MM.1S (cell line): Measurements from ENCODE around the gene RASL12.

Experiments
- DNase-seq: peaks from one replicate; pipeline ENCODE4 v3.0.0-alpha.2; 2015
- H2AFZ ChIP-seq: fragments of 300-600 bp; sonication (generic); 2 replicates; pipeline ENCODE4 v1.6.0; 2016; ENCODE audit warnings: antibody characterized with exemption, low read length
- H3F3A ChIP-seq: fragments of 300-600 bp; sonication (generic); 2 replicates; pipeline ENCODE4 v1.6.1; 2016; ENCODE audit warnings: mild to moderate bottlenecking, antibody characterized with exemption, low read length, moderate library complexity, mixed read lengths; ENCODE audit not compliant: insufficient read depth
- H3K27ac ChIP-seq: fragments of 300-600 bp; sonication (generic); 2 replicates; pipeline ENCODE4 v1.5.1; 2016; ENCODE audit warnings: mild to moderate bottlenecking, low read length
- H3K27me3 ChIP-seq: fragments of 300-600 bp; sonication (generic); replicated peaks from 2 replicates; pipeline ENCODE4 v1.6.0; 2016; ENCODE audit warnings: low read length; ENCODE audit not compliant: insufficient read depth
- H3K36me3 ChIP-seq: fragments of 300-600 bp; sonication (generic); replicated peaks from 2 replicates; pipeline ENCODE4 v1.6.1; 2016; ENCODE audit warnings: mild to moderate bottlenecking, low read length, mixed read lengths; ENCODE audit not compliant: insufficient read depth
- H3K4me1 ChIP-seq: fragments of 300-600 bp; sonication (generic); 2 replicates; pipeline ENCODE4 v1.6.1; 2016; ENCODE audit warnings: low read length, mixed read lengths
- H3K4me2 ChIP-seq: fragments of 300-600 bp; sonication (generic); 2 replicates; pipeline ENCODE4 v1.6.0; 2016; ENCODE audit warnings: low read depth, low read length
- H3K4me3 ChIP-seq: fragments of 300-600 bp; sonication (generic); 2 replicates; pipeline ENCODE4 v1.5.1; 2016; ENCODE audit warnings: low read length, mixed read lengths
- H3K79me2 ChIP-seq: fragments of 300-600 bp; sonication (generic); 2 replicates; pipeline ENCODE4 v1.6.1; 2016; ENCODE audit warnings: mixed run types, low read length, mixed read lengths
- H3K9ac ChIP-seq: fragments of 300-600 bp; sonication (generic); 2 replicates; pipeline ENCODE4 v1.6.1; 2016; ENCODE audit warnings: low read length, mixed read lengths
- H3K9me2 ChIP-seq: fragments of 300-600 bp; sonication (generic); replicated peaks from 2 replicates; pipeline ENCODE4 v1.6.1; 2016; ENCODE audit warnings: mild to moderate bottlenecking, low read length, mixed read lengths; ENCODE audit not compliant: insufficient read depth
- H3K9me3 ChIP-seq: fragments of 300-600 bp; sonication (generic); replicated peaks from 2 replicates; pipeline ENCODE4 v1.6.1; 2016; ENCODE audit warnings: mild to moderate bottlenecking, low read length, mixed read lengths; ENCODE audit not compliant: insufficient read depth
- H4K20me1 ChIP-seq: fragments of 300-600 bp; sonication (generic); 2 replicates; pipeline ENCODE4 v1.6.1; 2016; ENCODE audit warnings: mild to moderate bottlenecking, low read length, moderate library complexity, mixed read lengths; ENCODE audit not compliant: insufficient read depth
- EZH2 ChIP-seq: fragments of 300-600 bp; sonication (generic); optimal IDR thresholded peaks from 2 replicates; pipeline ENCODE3; 2017; ENCODE audit warnings: low read depth, mild to moderate bottlenecking, antibody characterized with exemption, low read length, mixed read lengths
- EZH2phosphoT487 ChIP-seq: fragments of 300-600 bp; sonication (generic); IDR thresholded peaks from 2 replicates; pipeline ENCODE4 v1.6.1; 2018; ENCODE audit warnings: antibody characterized with exemption, low read length
- TF ChIP-seq, protein P1 (sequence below): fragments of 300-600 bp; sonication (generic); IDR thresholded peaks from 2 replicates; pipeline ENCODE4 v1.5.1; 2016; ENCODE audit warnings: antibody characterized with exemption, low read length, mixed read lengths

RASL12 gene

DNA sequence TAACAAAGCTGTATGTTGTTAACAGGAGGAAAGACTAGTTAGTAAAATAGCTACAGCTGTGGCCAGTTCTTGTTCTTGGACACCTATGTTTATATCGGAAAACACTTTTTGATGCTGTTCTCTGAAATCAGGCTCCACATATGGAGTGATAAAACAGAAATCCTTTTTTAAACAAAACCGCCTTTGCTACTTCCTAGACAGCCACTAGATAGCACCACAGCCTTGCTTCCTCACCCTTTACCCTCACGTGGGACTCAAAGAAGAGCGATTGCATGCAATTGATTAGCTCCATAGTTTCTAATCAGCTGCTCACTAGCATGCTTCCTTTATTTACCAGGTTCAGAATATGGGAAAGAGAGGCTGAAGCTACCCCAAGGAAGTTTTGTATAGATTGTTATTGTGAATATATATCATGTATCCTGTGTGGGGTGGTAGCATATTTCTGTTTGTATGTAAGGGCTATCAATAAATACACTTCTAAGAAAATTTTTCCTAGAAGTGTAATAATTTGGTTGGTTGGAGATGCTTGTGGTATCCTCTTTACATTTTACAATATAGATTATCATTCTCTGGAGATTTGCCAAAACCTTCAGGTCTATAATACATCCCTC is 34.0 kb downstream of the RASL12 start:
- no peaks in the 10 kb centered on the region for H3K9me2 ChIP-seq
- peak overlapping the region; percentile 66; the same call in 1 of the 2 replicates for H3K4me2 ChIP-seq
- H2AFZ ChIP-seq = peak overlapping the region; percentile 57
- no peaks in the 10 kb centered on the region for H4K20me1 ChIP-seq
- no peak overlapping the region for H3K27ac ChIP-seq
- no peaks in the 10 kb centered on the region for H3K27me3 ChIP-seq
- H3K9me3 ChIP-seq = no peaks in the 10 kb centered on the region
- H3K4me1 ChIP-seq = 0 out of 2 replicates have a peak, but pooled peaks cover 9% of the 10 kb centered on the region
- H3K9ac ChIP-seq = no peak overlapping the region
- no peak overlapping the region for H3K4me3 ChIP-seq
- H3K79me2 ChIP-seq = peaks cover 4% of the 10 kb centered on the region
- TF ChIP-seq EZH2phosphoT487 (no peak), EZH2 (no peak)
- TF ChIP-seq, protein P1, sequence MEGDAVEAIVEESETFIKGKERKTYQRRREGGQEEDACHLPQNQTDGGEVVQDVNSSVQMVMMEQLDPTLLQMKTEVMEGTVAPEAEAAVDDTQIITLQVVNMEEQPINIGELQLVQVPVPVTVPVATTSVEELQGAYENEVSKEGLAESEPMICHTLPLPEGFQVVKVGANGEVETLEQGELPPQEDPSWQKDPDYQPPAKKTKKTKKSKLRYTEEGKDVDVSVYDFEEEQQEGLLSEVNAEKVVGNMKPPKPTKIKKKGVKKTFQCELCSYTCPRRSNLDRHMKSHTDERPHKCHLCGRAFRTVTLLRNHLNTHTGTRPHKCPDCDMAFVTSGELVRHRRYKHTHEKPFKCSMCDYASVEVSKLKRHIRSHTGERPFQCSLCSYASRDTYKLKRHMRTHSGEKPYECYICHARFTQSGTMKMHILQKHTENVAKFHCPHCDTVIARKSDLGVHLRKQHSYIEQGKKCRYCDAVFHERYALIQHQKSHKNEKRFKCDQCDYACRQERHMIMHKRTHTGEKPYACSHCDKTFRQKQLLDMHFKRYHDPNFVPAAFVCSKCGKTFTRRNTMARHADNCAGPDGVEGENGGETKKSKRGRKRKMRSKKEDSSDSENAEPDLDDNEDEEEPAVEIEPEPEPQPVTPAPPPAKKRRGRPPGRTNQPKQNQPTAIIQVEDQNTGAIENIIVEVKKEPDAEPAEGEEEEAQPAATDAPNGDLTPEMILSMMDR = peak; percentile 75
- H3F3A ChIP-seq = no peaks in the 10 kb centered on the region
- no peaks in the 10 kb centered on the region for H3K36me3 ChIP-seq
- peak; percentile 61 for DNase-seq

DNA sequence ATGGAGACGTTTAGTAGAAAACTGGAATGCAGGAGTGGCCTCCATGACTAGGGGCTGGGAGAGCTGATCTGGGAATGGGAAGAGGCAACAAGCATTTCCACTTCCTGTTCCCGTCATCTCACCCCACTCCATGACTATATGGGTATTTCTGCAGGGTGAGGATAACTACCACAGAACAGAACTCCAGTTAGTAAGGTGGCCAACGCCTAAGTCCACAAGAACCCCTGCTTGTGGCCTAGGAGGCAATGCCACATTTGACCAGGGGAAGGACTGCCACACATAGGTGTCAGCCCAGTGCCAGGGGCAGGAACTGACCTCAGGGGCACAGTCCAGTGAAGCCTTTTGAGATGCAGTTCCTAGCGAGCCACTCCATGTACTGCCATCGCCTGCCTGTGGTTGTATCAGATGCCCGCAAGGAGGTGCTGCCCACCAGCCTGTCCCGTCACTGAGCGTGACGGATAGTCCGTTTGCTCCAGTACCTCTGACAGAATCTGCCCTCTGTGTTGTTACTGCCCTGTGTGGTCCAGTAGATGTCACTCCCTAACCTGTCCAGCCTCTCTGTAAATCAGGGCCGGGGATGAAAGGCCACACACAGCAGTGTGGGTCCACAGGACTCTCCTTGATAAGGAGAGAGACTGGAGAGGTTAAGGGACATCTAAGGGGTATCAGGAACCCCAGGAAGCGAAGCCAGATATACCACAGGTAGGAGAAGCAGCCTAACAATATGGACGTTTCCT is 34.8 kb downstream of the RASL12 start:
- H3K4me2 ChIP-seq = peak overlapping the region; percentile 66
- no peaks in the 10 kb centered on the region for H3K36me3 ChIP-seq
- H3K4me3 ChIP-seq = no peak overlapping the region
- H3K9ac ChIP-seq = no peak overlapping the region
- H3K27me3 ChIP-seq = no peaks in the 10 kb centered on the region
- no peak overlapping the region for H3K27ac ChIP-seq
- 0 out of 2 replicates have a peak, but pooled peaks cover 12% of the 10 kb centered on the region for H3K4me1 ChIP-seq
- H3K9me2 ChIP-seq = no peaks in the 10 kb centered on the region
- H2AFZ ChIP-seq = peak overlapping the region; percentile 57
- H4K20me1 ChIP-seq = no peaks in the 10 kb centered on the region
- peaks cover 12% of the 10 kb centered on the region for H3K79me2 ChIP-seq
- H3K9me3 ChIP-seq = no peaks in the 10 kb centered on the region
- DNase-seq = peak; percentile 81
- TF ChIP-seq EZH2phosphoT487 (no peak), EZH2 (no peak)
- TF ChIP-seq, protein P1 = peak; percentile 92
- H3F3A ChIP-seq = no peaks in the 10 kb centered on the region

DNA sequence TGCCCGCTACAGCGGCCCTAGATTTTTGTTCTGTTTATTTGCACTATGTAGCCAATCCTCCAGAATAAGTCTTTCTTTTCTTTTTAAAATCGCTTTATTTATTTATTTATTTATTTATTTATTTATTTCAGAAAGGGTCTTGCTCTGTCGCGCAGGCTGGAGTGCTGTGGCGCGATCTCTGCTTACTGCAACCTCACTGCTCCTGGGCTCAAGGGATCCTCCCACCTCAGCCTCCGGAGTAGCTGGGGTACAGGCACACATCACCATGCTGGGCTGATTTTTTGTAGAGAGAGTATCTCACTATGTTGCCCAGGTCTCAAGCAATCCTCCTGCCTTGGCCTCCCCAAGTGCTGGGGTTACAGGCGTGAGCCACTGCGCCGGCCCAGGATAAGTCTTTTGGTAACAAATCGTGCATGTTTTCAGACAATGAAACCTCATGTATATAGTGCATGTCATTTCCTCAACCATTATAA is 38.0 kb downstream of the RASL12 start:
- DNase-seq = no peak
- H3K36me3 ChIP-seq = no peaks in the 10 kb centered on the region
- H3K9ac ChIP-seq = no peak overlapping the region
- peak overlapping the region; percentile 87; the same call in 1 of the 2 replicates for H3K4me3 ChIP-seq
- H3K27ac ChIP-seq = no peak overlapping the region
- H3K9me2 ChIP-seq = no peaks in the 10 kb centered on the region
- H4K20me1 ChIP-seq = no peaks in the 10 kb centered on the region
- no peak overlapping the region for H2AFZ ChIP-seq
- no peaks in the 10 kb centered on the region for H3K27me3 ChIP-seq
- peaks cover 17% of the 10 kb centered on the region for H3K79me2 ChIP-seq
- H3F3A ChIP-seq = no peaks in the 10 kb centered on the region
- no peaks in the 10 kb centered on the region for H3K9me3 ChIP-seq
- TF ChIP-seq EZH2 (no peak), EZH2phosphoT487 (no peak)
- TF ChIP-seq, protein P1 = no peak
- 0 out of 2 replicates have a peak, but pooled peaks cover 12% of the 10 kb centered on the region for H3K4me1 ChIP-seq
- H3K4me2 ChIP-seq = no peak overlapping the region
